Heart right ventricle (tissue), 16 donors: ENCODE measurements around the gene CPEB4. TPM values are rescaled to one million over a fixed set of nuclear protein-coding genes. Genes with fewer than 3 reads are reported as not detected.

Experiments
- ATAC-seq, 8 donors: fragments of 200-7000 bp; cut with Tn5 transposase; one replicate each; pipeline ENCODE4 v1.9.1; 2020; ENCODE audit warnings: mild to moderate bottlenecking in 8 of 8, moderate library complexity in 8 of 8, moderate number of reproducible peaks in 1 of 8
- DNase-seq, 2 donors: peaks; one replicate each; pipeline ENCODE4 v3.0.0-alpha.2; 2020
- H3K27ac ChIP-seq, 10 donors: fragments of 200-600 bp; sonication (generic) in 2 of 10; one replicate each; pipeline versions ENCODE4 v1.5.0 to v1.8.0; 2020 to 2022; ENCODE audit warnings: mild to moderate bottlenecking in 3 of 10
- H3K27me3 ChIP-seq, 7 donors: fragments of 200-600 bp; one replicate each; pipeline ENCODE4 v1.8.0; 2021 to 2022; ENCODE audit warnings: mild to moderate bottlenecking in 2 of 7
- H3K36me3 ChIP-seq, 9 donors: fragments of 200-600 bp; sonication (generic) in 1 of 9; one replicate each; pipeline versions ENCODE4 v1.5.0 to v1.8.0; 2020 to 2022; ENCODE audit warnings: mild to moderate bottlenecking in 2 of 9
- H3K4me1 ChIP-seq, 9 donors: fragments of 200-600 bp; sonication (generic) in 1 of 9; one replicate each; pipeline versions ENCODE4 v1.5.0 to v1.8.0; 2020 to 2022; ENCODE audit warnings: mild to moderate bottlenecking in 4 of 9
- H3K4me3 ChIP-seq, 10 donors: fragments of 200-600 bp; sonication (generic) in 2 of 10; one replicate each; pipeline versions ENCODE4 v1.5.0 to v1.8.0; 2020 to 2022; ENCODE audit warnings: mild to moderate bottlenecking in 7 of 10, moderate library complexity in 2 of 10
- H3K9me3 ChIP-seq, 11 donors: fragments of 200-600 bp in 10 of 11; sonication (generic) in 2 of 11; one replicate each; pipeline versions ENCODE4 v1.5.0 to v1.8.0; 2013 to 2022; ENCODE audit warnings: mild to moderate bottlenecking in 2 of 11, control low read depth in 1 of 11, moderate library complexity in 1 of 11
- WGBS, 2 donors: extraction: QIAGEN DNeasy Blood & Tissue Kit; methylation state at CpG; one replicate each; pipeline ENCODE4 v1.1.7; 2013; ENCODE audit warnings: inconsistent platforms in 1 of 2; 5-methylcytosine and 5-hydroxymethylcytosine counted together
- intact Hi-C, 10 donors: fragments of 100-400 bp; cut with DNase I; formaldehyde crosslinking; loops; one replicate each; pipeline versions ENCODE4 v1.11.1 to v1.14.2; 2022
- polyA plus RNA-seq, 2 donors: library from polyadenylated mRNA; stranded (reverse); fragments of 200-250 nt; gene quantifications; one replicate each; pipeline ENCODE4 v1.2.3, GENCODE V29; 2013
- total RNA-seq, 10 donors: library from RNA; stranded (reverse); fragmentation: NEBNext Ultra II Directional in 3 of 10; extraction: Animal tissue kit (Norgen Biotek cat#: 25700) in 3 of 10; gene quantifications; one replicate each; pipeline versions ENCODE4 v1.2.1 to v1.2.4, GENCODE V29; 2021 to 2023
- TF ChIP-seq, protein P1 (sequence below), 9 donors: fragments of 200-600 bp; sonication (generic) in 2 of 9; IDR thresholded peaks; one replicate each; pipeline versions ENCODE4 v1.5.0 to v1.8.0; 2021 to 2022; ENCODE audit warnings: antibody characterized with exemption in 9 of 9, mild to moderate bottlenecking in 5 of 9, moderate library complexity in 1 of 9
- donor health status: Arrhythmogenic right ventricular cardiomyopathy.
- donor health status: ischemic (EF 13 %, LVEDD 7.1; RV severe dilation, severe dysfunction).
- donor health status: healthy with polysubstance abuse.
- donor health status: DM: no; HTN: yes; CAD: no.
- donor health status: DM: no; HTN: no; CAD: no.
- donor health status: ischemic (EF 25% LVEDD 6.9; RV normal size, moderate dysfunction).
- donor health status: ischemic (EF 25% LVEDD 5.7; RV mildly dilated, moderate dysfunction).
- donor health status: healthy.
- donor health status: DM: yes; HTN: yes; CAD: no.
- donor health status: Ischemic cardiomyopathy.
- donor health status: ischemic (EF 35%, LVEDD 5.7; RV mildly dilated, moderate dysfunction).
- donor health status: nonischemic (EF 11% LVEDD 7.7; RV severe dilation, severe dysfunction).
- donor health status: DM: yes; HTN: yes; CAD: no.
- donor health status: PGD.
- donor health status: ischemic (EF 29% LVEDD 5.4; RV normal size, mild dysfunction).
- donor health status: nonischemic (EF 23%, LVEDD 6.1; RV moderate dilation, normal function).

Gene CPEB4
- total and polyA plus RNA-seq, 12 donors = 29.4 to 279 (median 168) TPM

DNA sequence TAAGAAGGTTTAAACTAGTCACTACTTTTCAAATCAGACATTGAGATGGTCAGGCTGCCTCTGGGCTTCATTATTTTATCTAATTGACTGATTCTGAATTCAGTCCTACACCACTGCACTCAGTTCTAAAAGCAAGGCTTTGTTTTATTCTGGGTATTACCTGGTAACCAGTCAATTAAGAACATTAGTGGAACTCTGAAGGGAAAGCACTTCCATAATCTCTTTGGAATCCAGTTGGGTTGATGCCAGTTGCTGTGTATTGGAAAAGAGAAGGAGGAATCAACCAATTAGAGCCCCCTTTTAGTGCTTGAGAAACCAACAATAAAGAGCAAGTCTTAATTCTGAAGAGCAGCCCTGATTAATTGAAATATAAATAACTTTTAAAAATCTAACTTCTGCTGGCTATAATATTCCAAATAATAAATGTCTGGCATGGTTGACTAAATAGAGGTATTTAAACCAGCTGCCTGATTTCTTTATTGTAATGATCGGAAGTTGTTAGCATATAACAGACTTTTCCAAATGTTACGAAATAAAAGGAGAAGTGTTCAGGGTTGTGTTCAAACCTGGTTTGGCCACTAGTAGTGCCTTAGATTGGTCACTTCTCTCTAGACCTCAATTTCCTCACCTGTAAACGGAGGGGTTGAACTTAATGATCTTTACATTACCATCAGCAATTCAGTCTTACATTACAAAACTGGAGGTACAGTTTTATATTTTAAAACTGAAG lies 32.0 kb downstream of the CPEB4 start:
- H3K4me1 ChIP-seq = peaks cover 3 to 97% (median 87%) of the 10 kb centered on the region in 9 donors
- no peak for DNase-seq
- intact Hi-C loops = loop anchor here in 3 of 10 donors (5.0 to 10.0 kb wide), 2 partner anchors 33 to 155 kb away; partner anchors contain the start of gene CPEB4 (in 2 of the 3)
- ATAC-seq = peak in 2 of 8 donors; percentile 25 to 30
- H3K27ac ChIP-seq = peak overlapping the region; percentile 8 to 91 (median 84)
- H3K36me3 ChIP-seq = peaks cover 0 to 10% (median 0%) of the 10 kb centered on the region in 9 donors
- H3K27me3 ChIP-seq = no peaks in the 10 kb centered on the region
- H3K4me3 ChIP-seq = peak overlapping the region in 5 of 10 donors; percentile 0 to 58 (median 55)
- H3K9me3 ChIP-seq = no peaks in the 10 kb centered on the region
- WGBS, 2 donors = 87 to 89% methylated on average over 3 of the region's 3 CpGs
- TF ChIP-seq, protein P1, sequence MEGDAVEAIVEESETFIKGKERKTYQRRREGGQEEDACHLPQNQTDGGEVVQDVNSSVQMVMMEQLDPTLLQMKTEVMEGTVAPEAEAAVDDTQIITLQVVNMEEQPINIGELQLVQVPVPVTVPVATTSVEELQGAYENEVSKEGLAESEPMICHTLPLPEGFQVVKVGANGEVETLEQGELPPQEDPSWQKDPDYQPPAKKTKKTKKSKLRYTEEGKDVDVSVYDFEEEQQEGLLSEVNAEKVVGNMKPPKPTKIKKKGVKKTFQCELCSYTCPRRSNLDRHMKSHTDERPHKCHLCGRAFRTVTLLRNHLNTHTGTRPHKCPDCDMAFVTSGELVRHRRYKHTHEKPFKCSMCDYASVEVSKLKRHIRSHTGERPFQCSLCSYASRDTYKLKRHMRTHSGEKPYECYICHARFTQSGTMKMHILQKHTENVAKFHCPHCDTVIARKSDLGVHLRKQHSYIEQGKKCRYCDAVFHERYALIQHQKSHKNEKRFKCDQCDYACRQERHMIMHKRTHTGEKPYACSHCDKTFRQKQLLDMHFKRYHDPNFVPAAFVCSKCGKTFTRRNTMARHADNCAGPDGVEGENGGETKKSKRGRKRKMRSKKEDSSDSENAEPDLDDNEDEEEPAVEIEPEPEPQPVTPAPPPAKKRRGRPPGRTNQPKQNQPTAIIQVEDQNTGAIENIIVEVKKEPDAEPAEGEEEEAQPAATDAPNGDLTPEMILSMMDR (IDR thresholded peaks at IDR 0.05) = no peak

DNA sequence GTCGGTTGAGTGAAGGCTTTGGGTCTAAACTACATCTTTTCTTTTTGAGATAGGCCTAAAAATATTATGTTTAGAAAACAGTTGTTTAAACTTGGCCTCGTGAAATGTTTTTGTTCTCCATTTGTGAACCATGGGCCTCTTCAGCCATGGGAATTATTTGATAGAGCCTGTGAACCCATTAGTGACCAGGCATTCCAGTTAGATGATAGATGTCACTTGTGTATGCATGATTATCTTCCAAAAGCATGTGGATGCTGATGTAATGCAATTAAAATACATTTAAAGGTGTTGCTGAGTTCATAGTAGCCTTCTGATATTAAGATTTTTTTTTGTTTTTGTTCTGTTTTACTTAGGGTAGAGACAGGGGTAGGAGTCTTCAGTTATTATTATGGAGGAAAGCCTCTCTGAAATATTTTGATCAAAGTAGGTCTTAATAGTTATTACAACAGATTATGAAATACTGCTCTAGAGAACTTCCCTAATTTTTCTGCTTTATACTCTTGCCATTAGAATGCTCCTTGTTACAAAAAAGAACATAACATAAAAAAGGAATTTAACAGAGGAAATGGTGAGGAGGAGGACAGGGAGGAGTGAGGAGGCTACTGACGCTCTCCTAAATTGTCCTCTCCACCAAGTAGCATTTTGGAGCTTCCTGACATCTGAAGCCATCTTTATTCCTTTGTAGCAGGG lies 32.9 kb downstream of the CPEB4 start:
- Histone ChIP-seq H3K36me3 (peaks cover 0 to 10% (median 0%) of the 10 kb centered on the region in 9 donors), H3K27ac (peak overlapping the region in 9 of 10 donors; percentile 20 to 91 (median 85)), H3K4me1 (peaks cover 5 to 98% (median 89%) of the 10 kb centered on the region in 9 donors), H3K9me3 (no peaks in the 10 kb centered on the region), H3K4me3 (no peak overlapping the region), H3K27me3 (no peaks in the 10 kb centered on the region)
- no peak for DNase-seq
- intact Hi-C loops = loop anchor here in 3 of 10 donors (5.0 to 10.0 kb wide), 2 partner anchors 34 to 156 kb away; partner anchors contain the start of gene CPEB4 (in 2 of the 3)
- peak in 1 of 8 donors; percentile 35 for ATAC-seq
- 58 to 69% methylated on average over 3 of the region's 3 CpGs for WGBS, 2 donors
- TF ChIP-seq, protein P1 (IDR thresholded peaks at IDR 0.05) = no peak

DNA sequence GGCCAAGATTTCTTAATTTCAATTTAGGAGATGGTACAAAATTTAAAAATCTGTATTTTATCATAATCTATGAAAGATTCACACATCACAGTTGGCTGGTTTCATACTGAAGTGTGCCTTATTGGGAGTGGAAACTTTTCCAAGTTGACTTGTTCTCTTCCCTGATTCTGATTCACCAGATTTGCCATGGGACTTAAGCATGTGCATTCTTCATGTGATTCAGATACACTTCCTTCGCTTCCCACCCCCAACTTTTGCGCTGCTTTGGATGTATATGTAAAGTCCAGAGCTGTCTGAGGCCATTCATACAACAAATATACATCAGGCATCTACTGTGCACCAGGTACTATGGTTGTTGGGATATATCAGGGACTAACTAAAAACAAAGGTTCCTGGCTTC lies 34.4 kb downstream of the CPEB4 start:
- Histone ChIP-seq H3K27me3 (no peaks in the 10 kb centered on the region), H3K27ac (peak overlapping the region in 9 of 10 donors; percentile 29 to 91 (median 85)), H3K4me3 (no peak overlapping the region), H3K9me3 (no peaks in the 10 kb centered on the region), H3K4me1 (peaks cover 9 to 97% (median 89%) of the 10 kb centered on the region in 9 donors), H3K36me3 (peaks cover 0 to 14% (median 0%) of the 10 kb centered on the region in 9 donors)
- TF ChIP-seq, protein P1 (IDR thresholded peaks at IDR 0.05) = no peak
- 98 to 99% methylated on average over 2 of the region's 2 CpGs for WGBS, 2 donors
- intact Hi-C loops = loop anchor here in 4 of 10 donors (2.0 to 10.0 kb wide), 3 partner anchors 30 to 158 kb away; partner anchors contain the start of gene CPEB4 (in 2 of the 4)
- DNase-seq (no peak), ATAC-seq (no peak)
